SK-N-SH (cell line): ENCODE data around the gene MRPL49. TPM values are rescaled to one million over a fixed set of nuclear protein-coding genes. Genes with fewer than 3 reads are reported as not detected.
"Not testable (repeated sequence)": the region's sequence is repeated elsewhere in the genome, so short reads cannot be mapped to it uniquely, and the experiment has no call there.

Experiments used
- CTCF ChIA-PET: fragments of 300-600, 350-600 bp; formaldehyde crosslinking; extraction: SDS; loops from one replicate; lab custom pipeline; 2021; lab: Yijun Ruan, JAX
- POLR2A ChIA-PET: fragments of 350-600 bp; sonication (Branson Sonifier 250); formaldehyde crosslinking; extraction: SDS; loops from one replicate; lab custom pipeline; 2020; ENCODE audit warnings: antibody characterized with exemption, inconsistent platforms; lab: Yijun Ruan, JAX
- DNase-seq: peaks from one replicate; pipeline ENCODE4 v3.0.0; 2012
- H2AFZ ChIP-seq: fragments of 200-600 bp; sonication (generic); 2 replicates; pipeline ENCODE4 v1.8.1; 2016; ENCODE audit warnings: antibody characterized with exemption, mild to moderate bottlenecking, low read depth
- H3F3A ChIP-seq: fragments of 200-600 bp; sonication (generic); replicated peaks from 2 replicates; pipeline ENCODE3; 2016; ENCODE audit warnings: antibody characterized with exemption, mild to moderate bottlenecking; ENCODE audit not compliant: insufficient read depth
- H3K27ac ChIP-seq, 2 experiments: fragments of 200-500 bp in 1 of 2; fragments of 200-600 bp in 1 of 2; sonication (Bioruptor generic) in 1 of 2; sonication (generic), shearing (Covaris generic) in 1 of 2; 2 replicates each; pipeline versions ENCODE4 v1.5.1 to v1.6.1; 2014 to 2016; ENCODE audit warnings: low read depth in 2 of 2, inconsistent platforms in 1 of 2, low read length in 1 of 2, mild to moderate bottlenecking in 1 of 2, mixed read lengths in 1 of 2
- H3K27me3 ChIP-seq: fragments of 200-600 bp; sonication (generic), shearing (Covaris generic); 2 replicates; pipeline ENCODE4 v1.6.1; 2016; ENCODE audit warnings: mixed run types; ENCODE audit not compliant: insufficient read depth
- H3K36me3 ChIP-seq, 2 experiments: fragments of 200-500 bp in 1 of 2; fragments of 200-600 bp in 1 of 2; sonication (Bioruptor generic) in 1 of 2; sonication (generic) in 1 of 2; replicated peaks in 1 of 2; 2 replicates each; pipeline versions ENCODE3 to v1.5.1; 2014 to 2016; ENCODE audit warnings: low read length in 1 of 2, mild to moderate bottlenecking in 1 of 2; ENCODE audit not compliant: insufficient read depth in 2 of 2, control insufficient read depth in 1 of 2
- H3K4me1 ChIP-seq, 2 experiments: fragments of 200-500 bp in 1 of 2; fragments of 200-600 bp in 1 of 2; sonication (Bioruptor generic) in 1 of 2; sonication (generic), shearing (Covaris generic) in 1 of 2; 2 replicates each; pipeline versions ENCODE4 v1.5.1 to v1.6.1; 2014 to 2016; ENCODE audit warnings: low read depth in 1 of 2, low read length in 1 of 2, mixed run types in 1 of 2; ENCODE audit not compliant: insufficient read depth in 2 of 2, control insufficient read depth in 1 of 2
- H3K4me2 ChIP-seq: fragments of 200-600 bp; sonication (generic), shearing (Covaris generic); 2 replicates; pipeline ENCODE4 v1.6.1; 2017; ENCODE audit warnings: mixed run types
- H3K4me3 ChIP-seq, 2 experiments: fragments of 200-500 bp in 1 of 2; fragments of 200-600 bp in 1 of 2; sonication (Bioruptor generic) in 1 of 2; sonication (generic), shearing (Covaris generic) in 1 of 2; 2 replicates each; pipeline versions ENCODE4 v1.5.1 to v1.8.1; 2014 to 2016; ENCODE audit warnings: low read depth in 2 of 2, inconsistent platforms in 1 of 2, low read length in 1 of 2, mild to moderate bottlenecking in 1 of 2, mixed read lengths in 1 of 2, moderate library complexity in 1 of 2
- H3K79me2 ChIP-seq: fragments of 200-600 bp; sonication (generic); 2 replicates; pipeline ENCODE4 v1.8.1; 2017; ENCODE audit warnings: mild to moderate bottlenecking; ENCODE audit not compliant: insufficient read depth
- H3K9ac ChIP-seq: fragments of 200-600 bp; sonication (generic); 2 replicates; pipeline ENCODE4 v1.6.1; 2017; ENCODE audit warnings: mixed run types
- H3K9me2 ChIP-seq: fragments of 200-600 bp; sonication (generic); 2 replicates; pipeline ENCODE4 v1.6.1; 2017; ENCODE audit warnings: mixed run types
- H3K9me3 ChIP-seq: fragments of 200-600 bp; sonication (generic); 2 replicates; pipeline ENCODE4 v1.6.1; 2017; ENCODE audit warnings: mixed run types, mild to moderate bottlenecking, moderate library complexity
- H4K20me1 ChIP-seq: fragments of 200-600 bp; sonication (generic); 2 replicates; pipeline ENCODE4 v1.6.1; 2017; ENCODE audit warnings: mild to moderate bottlenecking, mixed run types; ENCODE audit not compliant: insufficient read depth
- CHD2 ChIP-seq: fragments of 150-350 bp; IDR thresholded peaks from 2 replicates; pipeline ENCODE4 v1.6.1; 2018; ENCODE audit warnings: low read length; ENCODE audit not compliant: partially characterized antibody
- EZH2phosphoT487 ChIP-seq: fragments of 200-600 bp; sonication (generic); IDR thresholded peaks from 2 replicates; pipeline ENCODE4 v1.6.1; 2017; ENCODE audit warnings: low read depth, mixed run types, mild to moderate bottlenecking, antibody characterized with exemption, moderate library complexity, borderline replicate concordance
- FOSL2 ChIP-seq: IDR thresholded peaks from 2 replicates; pipeline ENCODE4 v1.4.0; 2012; ENCODE audit warnings: low read depth, mild to moderate bottlenecking, moderate library complexity, borderline replicate concordance
- FOXJ3 ChIP-seq: sonication (generic); formaldehyde crosslinking; IDR thresholded peaks from 2 replicates; pipeline ENCODE4 v1.5.1; 2020; ENCODE audit warnings: mild to moderate bottlenecking, missing genetic modification reagents
- FOXM1 ChIP-seq: IDR thresholded peaks from 2 replicates; pipeline ENCODE4 v1.4.0; 2012; ENCODE audit warnings: low read depth, mild to moderate bottlenecking
- GABPA ChIP-seq: IDR thresholded peaks from 2 replicates; pipeline ENCODE4 v1.4.0; 2012; ENCODE audit warnings: low read depth, mild to moderate bottlenecking
- GATA2 ChIP-seq: sonication (generic); formaldehyde crosslinking; IDR thresholded peaks from 2 replicates; pipeline ENCODE4 v1.5.0; 2020; ENCODE audit warnings: mild to moderate bottlenecking, missing genetic modification reagents
- MXI1 ChIP-seq: IDR thresholded peaks from 2 replicates; pipeline ENCODE4 v1.6.1; 2012; ENCODE audit warnings: mild to moderate bottlenecking, low read depth, low read length, improper control_type of control experiment
- NFIC ChIP-seq: IDR thresholded peaks from 2 replicates; pipeline ENCODE4 v1.4.0; 2012; ENCODE audit warnings: borderline replicate concordance
- NRF1 ChIP-seq: IDR thresholded peaks from 2 replicates; pipeline ENCODE4 v1.6.1; 2012; ENCODE audit warnings: low read depth, mild to moderate bottlenecking, low read length
- POLR2AphosphoS5 ChIP-seq: IDR thresholded peaks from 2 replicates; pipeline ENCODE4 v1.6.1; 2012; ENCODE audit warnings: low read depth, low read length
- SMC3 ChIP-seq: IDR thresholded peaks from 2 replicates; pipeline ENCODE4 v1.6.1; 2012; ENCODE audit warnings: low read depth, low read length, improper control_type of control experiment
- TCF12 ChIP-seq: IDR thresholded peaks from 2 replicates; pipeline ENCODE4 v1.4.0; 2012
- TEAD4 ChIP-seq: IDR thresholded peaks from 2 replicates; pipeline ENCODE4 v1.4.0; 2012; ENCODE audit warnings: mild to moderate bottlenecking, borderline replicate concordance; ENCODE audit not compliant: insufficient read depth
- USF1 ChIP-seq: IDR thresholded peaks from 2 replicates; pipeline ENCODE4 v1.4.0; 2012; ENCODE audit warnings: low read depth, borderline replicate concordance
- USF2 ChIP-seq: fragments of 150-350 bp; IDR thresholded peaks from 2 replicates; pipeline ENCODE4 v1.6.1; 2017; ENCODE audit warnings: antibody characterized with exemption, low read length, low read depth, borderline replicate concordance
- YY1 ChIP-seq: IDR thresholded peaks from 2 replicates; pipeline ENCODE4 v1.4.0; 2012; ENCODE audit warnings: low read depth, mild to moderate bottlenecking
- WGBS: methylation state at CpG from one replicate; pipeline ENCODE4 v1.1.6; 2017; ENCODE audit warnings: low lambda C conversion rate; 5-methylcytosine and 5-hydroxymethylcytosine counted together
- polyA plus RNA-seq, 3 experiments: library from polyadenylated mRNA; depleted of rRNA; stranded (reverse); fragments of >200 nt; gene quantifications; 2 replicates each; pipeline ENCODE4 v1.2.3, GENCODE V29; 2012
- TF ChIP-seq, protein P1 (sequence below): IDR thresholded peaks from 2 replicates; pipeline ENCODE4 v1.4.0; 2012; ENCODE audit warnings: low read depth
- TF ChIP-seq, protein P2 (sequence below): IDR thresholded peaks from 2 replicates; pipeline ENCODE4 v1.4.0; 2012; ENCODE audit warnings: low read depth, borderline replicate concordance

Gene MRPL49
- polyA plus RNA-seq, 1 of the 3 experiments (the other 2 are of a cell fraction): 56.7 TPM

GRCh38 chr11:65172600-65172999, 50.5 kb downstream of the MRPL49 start:
- Histone ChIP-seq H3K4me1 (no peaks in the 10 kb centered on the region; a peak in 1 of 4 replicates), H3K4me2 (no peak overlapping the region), H3F3A (peaks cover 2% of the 10 kb centered on the region), H3K9me3 (no peaks in the 10 kb centered on the region)
- POLR2A ChIA-PET: no interaction called here
- WGBS: 76% methylated on average over 7 of the region's 10 CpGs
- TF ChIP-seq, protein P1, sequence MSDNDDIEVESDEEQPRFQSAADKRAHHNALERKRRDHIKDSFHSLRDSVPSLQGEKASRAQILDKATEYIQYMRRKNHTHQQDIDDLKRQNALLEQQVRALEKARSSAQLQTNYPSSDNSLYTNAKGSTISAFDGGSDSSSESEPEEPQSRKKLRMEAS: no peak
- TF ChIP-seq GATA2 (no peak), TCF12 (no peak), SMC3 (no peak), GABPA (no peak), USF2 (no peak), CHD2 (no peak), FOSL2 (no peak), NRF1 (no peak), FOXM1 (no peak), TEAD4 (no peak), NFIC (no peak), USF1 (no peak), POLR2AphosphoS5 (no peak), EZH2phosphoT487 (no peak), FOXJ3 (CRISPR knock-in tag) (no peak), YY1 (no peak), MXI1 (no peak)
- TF ChIP-seq, protein P2, sequence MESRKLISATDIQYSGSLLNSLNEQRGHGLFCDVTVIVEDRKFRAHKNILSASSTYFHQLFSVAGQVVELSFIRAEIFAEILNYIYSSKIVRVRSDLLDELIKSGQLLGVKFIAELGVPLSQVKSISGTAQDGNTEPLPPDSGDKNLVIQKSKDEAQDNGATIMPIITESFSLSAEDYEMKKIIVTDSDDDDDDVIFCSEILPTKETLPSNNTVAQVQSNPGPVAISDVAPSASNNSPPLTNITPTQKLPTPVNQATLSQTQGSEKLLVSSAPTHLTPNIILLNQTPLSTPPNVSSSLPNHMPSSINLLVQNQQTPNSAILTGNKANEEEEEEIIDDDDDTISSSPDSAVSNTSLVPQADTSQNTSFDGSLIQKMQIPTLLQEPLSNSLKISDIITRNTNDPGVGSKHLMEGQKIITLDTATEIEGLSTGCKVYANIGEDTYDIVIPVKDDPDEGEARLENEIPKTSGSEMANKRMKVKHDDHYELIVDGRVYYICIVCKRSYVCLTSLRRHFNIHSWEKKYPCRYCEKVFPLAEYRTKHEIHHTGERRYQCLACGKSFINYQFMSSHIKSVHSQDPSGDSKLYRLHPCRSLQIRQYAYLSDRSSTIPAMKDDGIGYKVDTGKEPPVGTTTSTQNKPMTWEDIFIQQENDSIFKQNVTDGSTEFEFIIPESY: no peak
- TF ChIP-seq, all 33 proteins: peak for 0
- Histone ChIP-seq H3K79me2 (no peaks in the 10 kb centered on the region), H3K4me3 (no peak overlapping the region), H3K9me2 (no peaks in the 10 kb centered on the region), H2AFZ (no peak overlapping the region), H3K9ac (no peak overlapping the region), H3K36me3 (no peaks in the 10 kb centered on the region), H3K27ac (no peak overlapping the region), H3K27me3 (no peaks in the 10 kb centered on the region), H4K20me1 (no peaks in the 10 kb centered on the region)
- CTCF ChIA-PET: interaction anchor here (0.9 to 1.4 kb wide), 4 partner anchors 9 to 62 kb away, joined by 3 to 4 read pairs (median 4); partner anchors contain the start of gene CAPN1
- DNase-seq: no peak

DNA sequence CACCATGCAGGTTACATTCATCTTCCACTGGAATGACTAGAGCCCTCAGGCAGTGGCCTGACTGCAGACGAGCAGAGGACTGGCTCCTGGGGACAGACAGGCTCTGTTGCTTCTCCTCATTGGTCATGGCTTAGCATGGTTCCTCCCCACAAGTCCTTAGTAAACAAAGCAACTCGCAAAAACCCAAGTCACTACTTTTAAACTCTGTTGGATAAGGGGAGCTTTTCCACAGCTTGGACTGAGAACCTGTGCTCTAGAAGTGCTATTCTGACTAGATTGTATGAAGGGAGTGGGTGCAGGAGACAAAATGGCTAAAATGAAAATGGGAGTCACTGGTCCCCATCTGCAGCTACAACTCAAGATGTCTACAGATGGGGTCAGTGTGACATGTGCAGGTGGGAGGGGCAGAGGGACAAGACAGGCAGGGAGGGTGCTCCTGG, 52.5 kb downstream of the MRPL49 start:
- H3K27me3 ChIP-seq, POLR2A ChIA-PET, H3K79me2 ChIP-seq, H3K9ac ChIP-seq, H3K4me3 ChIP-seq, H3F3A ChIP-seq, H2AFZ ChIP-seq, DNase-seq, H3K27ac ChIP-seq, H3K4me2 ChIP-seq, H3K9me2 ChIP-seq, H3K9me3 ChIP-seq, H3K36me3 ChIP-seq, H4K20me1 ChIP-seq, H3K4me1 ChIP-seq, CTCF ChIA-PET: not testable (repeated sequence)
- 60% methylated on average over 2 of the region's 2 CpGs for WGBS
